ENCODE data around the gene TTC24. TPM values are rescaled to one million over a fixed set of nuclear protein-coding genes. Genes with fewer than 3 reads are reported as not detected.

Gene TTC24
- total RNA-seq, 6 donors from 2014 or later = 0.20 TPM; not detected in 5

DNA sequence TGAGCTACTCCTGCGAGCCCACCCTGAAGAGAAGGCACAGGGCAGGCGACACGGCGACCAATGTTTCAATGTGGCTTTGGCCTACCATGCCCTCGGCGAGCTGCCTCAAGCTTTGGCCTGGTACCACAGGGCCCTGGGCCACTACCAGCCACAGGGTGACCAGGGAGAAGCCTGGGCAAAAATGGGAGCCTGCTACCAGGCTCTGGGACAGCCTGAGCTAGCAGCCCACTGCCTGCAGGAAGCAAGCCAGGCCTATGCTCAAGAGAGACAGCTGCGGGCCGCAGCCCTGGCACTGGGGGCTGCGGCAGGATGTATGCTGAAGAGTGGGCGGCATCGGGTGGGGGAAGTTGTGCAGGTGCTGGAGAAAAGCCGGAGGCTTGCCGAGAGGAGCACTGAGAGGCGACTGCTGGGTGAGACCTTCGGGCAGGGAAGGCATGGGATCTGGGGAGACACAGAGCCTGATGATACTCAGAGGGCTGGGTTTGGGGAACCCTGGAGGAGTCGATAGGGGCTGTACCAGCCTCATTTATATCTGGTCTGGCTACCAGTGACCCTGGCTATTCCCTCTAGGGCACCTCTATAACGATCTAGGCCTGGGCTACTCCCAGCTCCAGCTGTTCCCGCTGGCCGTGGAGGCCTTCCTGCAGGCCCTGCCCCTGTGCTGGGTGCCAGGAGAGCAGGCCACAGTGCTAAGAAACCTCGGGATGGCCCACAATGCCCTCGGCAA, 2.3 kb downstream of the TTC24 start:
- peak in 1 of 2 donors; percentile 59 for DNase-seq
- Histone ChIP-seq H3K9me3 (no peaks in the 10 kb centered on the region), H3K27ac (peak overlapping the region in 1 of 4 donors; percentile 16), H3K36me3 (no peaks in the 10 kb centered on the region), H3K4me3 (peak overlapping the region in 1 of 4 donors; percentile 13), H3K4me1 (no peaks in the 10 kb centered on the region), H3K27me3 (no peaks in the 10 kb centered on the region)
- no peak for TF ChIP-seq CTCF (IDR thresholded peaks at IDR 0.05)
- WGBS, 2 donors = 74 to 80% methylated on average over 14 to 17 of the region's 21 CpGs
- no peak for ATAC-seq (ENCODE audit: low FRiP score in 2 of 2)

GRCh38 chr1:156582388-156583017, 3.0 kb downstream of the TTC24 start:
- H3K27me3 ChIP-seq = no peaks in the 10 kb centered on the region
- DNase-seq (no peak), ATAC-seq (ENCODE audit: low FRiP score in 2 of 2) (no peak)
- H3K9me3 ChIP-seq = no peaks in the 10 kb centered on the region
- no peak overlapping the region for H3K27ac ChIP-seq
- no peak for TF ChIP-seq POLR2AphosphoS5 (IDR thresholded peaks at IDR 0.05)
- WGBS, 2 donors = 65 to 66% methylated on average over 8 of the region's 9 CpGs
- peak overlapping the region in 1 of 4 donors; percentile 13 for H3K4me3 ChIP-seq
- no peaks in the 10 kb centered on the region for H3K4me1 ChIP-seq
- no peaks in the 10 kb centered on the region for H3K36me3 ChIP-seq

DNA sequence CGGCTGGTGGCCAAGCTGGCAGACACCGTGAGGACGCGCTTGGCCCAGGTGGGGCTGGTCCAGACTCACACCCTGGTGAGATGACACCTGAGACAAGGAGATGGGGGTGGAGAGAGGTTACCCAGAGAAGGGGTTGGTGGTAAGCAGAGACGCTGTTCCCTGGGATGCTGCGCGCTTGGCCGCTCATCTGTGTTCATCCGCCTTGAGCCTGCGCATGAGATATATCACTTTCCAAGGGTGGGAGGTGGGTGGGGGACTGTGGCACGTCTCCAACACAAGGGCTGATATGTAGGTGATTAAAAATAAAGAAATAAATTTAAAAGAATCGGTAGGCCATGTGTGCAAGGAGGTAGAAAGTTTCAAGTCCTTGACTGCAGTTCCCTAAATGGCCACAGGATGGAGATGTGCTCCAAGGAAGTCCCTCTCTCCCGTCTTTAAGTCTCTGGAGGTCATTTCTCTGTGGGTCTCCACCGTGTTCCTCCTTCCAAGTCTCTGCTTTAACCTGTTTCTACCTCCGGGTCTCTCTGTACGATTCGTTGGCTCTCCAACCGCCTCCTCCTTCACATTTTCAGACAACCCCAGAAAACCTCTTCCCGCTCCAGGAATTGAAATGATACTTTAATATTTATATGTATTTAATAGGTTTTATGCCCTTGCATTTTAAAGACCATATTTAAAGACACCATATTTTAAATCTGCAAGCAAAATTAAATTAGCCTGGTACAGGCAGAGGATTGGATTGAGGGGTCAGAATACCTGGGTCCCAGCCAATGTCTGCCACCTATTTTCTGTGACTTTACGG, 4.5 kb downstream of the TTC24 start:
- Histone ChIP-seq H3K27me3 (no peaks in the 10 kb centered on the region), H3K9me3 (no peaks in the 10 kb centered on the region), H3K36me3 (no peaks in the 10 kb centered on the region), H3K4me1 (no peaks in the 10 kb centered on the region), H3K4me3 (no peak overlapping the region), H3K27ac (no peak overlapping the region)
- DNase-seq (peak in 1 of 2 donors; percentile 68), ATAC-seq (ENCODE audit: low FRiP score in 2 of 2) (peak in 1 of 2 donors; percentile 84)
- WGBS, 2 donors = 54 to 56% methylated on average over 20 of the region's 20 CpGs
- no peak for TF ChIP-seq POLR2A (IDR thresholded peaks at IDR 0.05)
- no peak for TF ChIP-seq EP300 (IDR thresholded peaks at IDR 0.05)
- TF ChIP-seq CTCF (IDR thresholded peaks at IDR 0.05) = peak; percentile 79 to 97 (median 88)
- no peak for TF ChIP-seq POLR2AphosphoS5 (IDR thresholded peaks at IDR 0.05)

DNA sequence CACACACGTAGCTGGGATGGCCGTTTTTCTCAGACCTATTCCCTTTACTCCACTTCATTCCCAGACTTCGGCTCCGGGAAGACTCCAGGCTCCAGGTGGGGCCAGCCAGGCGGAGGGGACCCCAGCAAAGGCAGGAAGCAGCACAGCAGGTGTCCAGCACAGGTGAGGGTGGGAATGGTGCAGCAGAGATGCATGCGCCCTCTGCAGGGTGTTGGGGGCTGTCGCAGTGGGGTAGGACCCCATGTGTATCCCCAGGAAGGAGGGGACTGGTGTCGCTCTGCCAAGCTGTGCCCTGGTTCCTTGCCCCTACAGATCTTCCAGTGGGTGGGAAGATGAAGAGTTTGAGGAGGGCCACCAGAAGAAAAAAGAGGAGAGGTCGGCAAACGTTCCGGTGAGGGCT, 5.3 kb downstream of the TTC24 start:
- no peak for ATAC-seq (ENCODE audit: low FRiP score in 2 of 2)
- peak in 1 of 2 donors; percentile 44 for DNase-seq
- WGBS, 2 donors = 56 to 57% methylated on average over 8 to 11 of the region's 11 CpGs
- Histone ChIP-seq H3K36me3 (no peaks in the 10 kb centered on the region), H3K4me3 (no peak overlapping the region), H3K4me1 (no peaks in the 10 kb centered on the region), H3K9me3 (no peaks in the 10 kb centered on the region), H3K27ac (no peak overlapping the region), H3K27me3 (no peaks in the 10 kb centered on the region)
- TF ChIP-seq EP300 (IDR thresholded peaks at IDR 0.05) (no peak), POLR2A (IDR thresholded peaks at IDR 0.05) (no peak), POLR2AphosphoS5 (IDR thresholded peaks at IDR 0.05) (no peak), CTCF (IDR thresholded peaks at IDR 0.05) (peak in 1 of 6 experiments; percentile 6)

DNA sequence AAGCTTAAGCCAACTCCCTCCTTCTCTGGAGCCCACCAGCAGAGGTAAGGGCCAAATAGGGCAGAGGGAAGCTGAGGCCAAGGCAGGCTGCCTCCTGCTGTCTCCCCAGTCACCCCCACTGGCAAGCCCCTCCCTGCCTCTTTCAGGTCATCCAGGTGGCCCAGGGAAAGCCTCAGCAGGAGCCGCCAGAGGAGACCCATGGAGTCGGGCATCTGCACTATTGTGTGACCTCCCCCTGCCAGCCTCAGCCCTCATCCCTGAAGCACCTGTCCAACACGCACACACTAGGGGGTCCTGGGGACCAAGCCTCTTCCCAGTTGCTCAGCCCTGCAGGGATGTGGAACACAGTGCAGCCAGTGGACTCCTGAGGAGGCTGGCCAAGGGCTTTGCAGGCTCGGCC, 6.8 kb downstream of the TTC24 start:
- Histone ChIP-seq H3K27ac (no peak overlapping the region), H3K4me3 (no peak overlapping the region), H3K36me3 (no peaks in the 10 kb centered on the region), H3K4me1 (peaks cover 0 to 5% (median 4%) of the 10 kb centered on the region in 4 donors), H3K27me3 (no peaks in the 10 kb centered on the region), H3K9me3 (no peaks in the 10 kb centered on the region)
- no peak for TF ChIP-seq POLR2AphosphoS5 (IDR thresholded peaks at IDR 0.05)
- TF ChIP-seq EP300 (IDR thresholded peaks at IDR 0.05) = no peak
- no peak for TF ChIP-seq POLR2A (IDR thresholded peaks at IDR 0.05)
- no peak for TF ChIP-seq CTCF (IDR thresholded peaks at IDR 0.05)
- ATAC-seq (ENCODE audit: low FRiP score in 2 of 2) = no peak
- no peak for DNase-seq
- 62 to 68% methylated on average over 4 of the region's 4 CpGs for WGBS, 2 donors

Measured in upper lobe of left lung (tissue), 6 donors.